ES-I3 (cell line): ENCODE data around the gene NAP1L1.

Experiments used
- H3K36me3 ChIP-seq: 2 replicates; pipeline ENCODE4 v1.6.1; 2013; ENCODE audit warnings: mild to moderate bottlenecking, low read length, control low read depth, moderate library complexity; ENCODE audit not compliant: insufficient read depth
- H3K4me1 ChIP-seq: 2 replicates; pipeline ENCODE4 v1.6.1; 2013; ENCODE audit warnings: mild to moderate bottlenecking, control low read depth, low read length; ENCODE audit not compliant: insufficient read depth
- H3K9ac ChIP-seq: 2 replicates; pipeline ENCODE4 v1.6.1; 2013; ENCODE audit warnings: low read depth, mild to moderate bottlenecking, low read length, moderate library complexity
- H3K9me3 ChIP-seq: 2 replicates; pipeline ENCODE4 v1.6.1; 2013; ENCODE audit warnings: mild to moderate bottlenecking, low read length, moderate library complexity; ENCODE audit not compliant: control insufficient read depth, insufficient read depth

NAP1L1 gene

DNA sequence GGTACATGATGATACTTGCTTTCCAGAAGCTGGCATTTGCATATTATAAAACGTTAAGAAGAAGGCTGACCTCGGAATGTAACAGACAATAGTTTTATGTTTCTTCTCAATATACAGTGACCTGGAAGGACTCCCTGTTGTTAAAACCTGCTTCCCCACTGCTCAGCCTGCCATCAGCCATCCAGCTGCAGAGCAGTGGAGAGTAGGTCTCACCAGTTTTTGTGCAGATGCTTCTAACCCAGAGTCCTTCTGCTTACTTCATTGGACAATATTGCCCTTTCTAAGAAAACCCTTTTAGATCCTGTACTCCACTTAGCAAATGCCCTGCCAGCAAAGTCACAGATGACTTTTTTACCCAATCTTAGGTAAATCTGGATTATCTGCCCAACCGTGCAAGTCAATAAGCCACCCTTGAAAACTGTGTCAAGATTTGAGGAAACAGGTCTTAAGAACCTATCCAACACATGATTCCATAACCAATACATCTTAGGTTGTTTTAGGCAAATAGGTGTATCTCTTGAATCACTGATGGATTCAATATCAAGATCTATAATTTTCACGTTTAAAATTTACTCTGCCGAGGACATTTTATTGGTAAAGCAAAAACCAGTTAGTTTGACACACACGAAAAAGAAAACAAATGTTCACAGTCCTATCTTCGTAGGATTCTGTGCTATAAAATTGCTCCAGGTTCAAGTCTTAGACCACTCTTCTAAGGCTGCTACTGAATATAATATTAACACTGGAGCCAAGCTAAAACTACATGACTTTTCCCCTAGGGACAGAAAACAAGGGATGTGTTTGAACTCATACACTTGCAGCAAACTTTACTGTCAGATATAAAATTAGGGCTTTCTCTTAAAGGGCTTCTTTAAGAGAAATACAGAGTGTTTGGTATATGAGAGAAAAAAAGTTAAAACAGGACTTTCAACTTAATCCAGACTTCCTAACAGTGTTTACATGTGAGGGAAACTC is 58.6 kb downstream of the NAP1L1 start:
- H3K9ac ChIP-seq: no peak overlapping the region
- peaks cover 11% of the 10 kb centered on the region for H3K4me1 ChIP-seq
- peaks cover 9% of the 10 kb centered on the region; the same call in 1 of the 2 replicates for H3K36me3 ChIP-seq
- no peaks in the 10 kb centered on the region for H3K9me3 ChIP-seq

DNA sequence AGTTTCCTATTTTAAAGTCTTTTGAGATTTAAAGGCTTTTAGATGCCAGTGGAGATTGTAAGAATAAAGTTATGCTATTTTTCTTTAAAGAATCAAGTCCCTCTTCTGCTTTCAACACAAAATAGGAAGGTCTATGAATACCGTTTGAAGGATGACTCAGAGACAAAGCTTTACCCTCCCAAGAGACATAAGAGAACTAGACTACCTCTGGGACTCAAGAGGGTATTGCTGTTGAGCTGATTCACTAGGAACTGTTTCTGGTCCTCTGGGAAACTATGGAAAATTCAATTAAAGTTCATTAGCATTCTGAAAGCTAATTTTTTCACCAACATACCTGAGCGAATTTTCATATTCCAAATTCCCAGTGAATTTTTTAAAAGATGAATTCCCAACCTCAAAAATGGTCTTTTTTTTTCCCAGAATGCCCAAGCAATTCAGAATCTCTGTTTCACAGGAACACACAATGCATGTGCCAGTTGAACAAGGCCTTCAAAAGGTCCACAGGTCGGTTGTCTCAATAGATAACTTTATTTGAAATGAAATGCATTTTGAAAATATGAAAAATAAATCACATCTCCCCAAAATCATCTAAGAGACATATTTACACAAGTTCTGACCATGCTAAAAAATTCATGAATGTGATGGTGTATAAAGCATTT is 59.4 kb downstream of the NAP1L1 start:
- Histone ChIP-seq H3K36me3 (peaks cover 9% of the 10 kb centered on the region; the same call in 1 of the 2 replicates), H3K4me1 (peaks cover 19% of the 10 kb centered on the region), H3K9ac (no peak overlapping the region), H3K9me3 (no peaks in the 10 kb centered on the region)

DNA sequence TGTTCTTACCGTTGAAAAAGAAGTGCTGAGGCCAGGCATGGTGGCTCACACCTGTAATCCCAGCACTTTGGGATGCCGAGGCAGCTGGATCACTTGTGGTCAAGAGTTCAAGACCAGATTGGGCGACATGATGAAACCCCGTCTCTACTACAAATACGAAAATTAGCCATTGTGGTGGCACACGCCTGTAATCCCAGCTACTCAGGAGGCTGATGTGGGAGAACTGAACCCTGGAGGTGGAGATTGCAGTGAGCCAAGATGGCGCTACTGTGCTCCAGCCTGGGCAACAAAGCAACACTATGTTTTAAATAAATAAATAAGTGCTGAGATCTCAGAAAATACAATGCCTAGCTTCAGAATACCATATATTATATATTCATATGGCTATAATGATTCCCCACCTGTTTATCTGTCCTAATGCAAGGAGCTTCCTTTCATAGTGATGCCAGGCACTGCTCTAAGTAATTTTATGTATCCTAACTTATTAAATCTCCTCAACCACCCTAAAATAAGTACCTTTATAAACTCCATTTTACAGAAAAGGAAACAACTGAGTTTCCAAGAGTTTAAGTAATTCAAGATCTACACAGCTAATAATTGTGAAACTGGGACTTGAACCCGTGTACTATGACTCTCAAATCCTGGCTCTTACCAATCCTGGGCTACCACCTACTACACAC is 60.2 kb downstream of the NAP1L1 start:
- Histone ChIP-seq H3K36me3 (peaks cover 9% of the 10 kb centered on the region; the same call in 1 of the 2 replicates), H3K9ac (no peak overlapping the region), H3K4me1 (peaks cover 26% of the 10 kb centered on the region), H3K9me3 (no peaks in the 10 kb centered on the region)

DNA sequence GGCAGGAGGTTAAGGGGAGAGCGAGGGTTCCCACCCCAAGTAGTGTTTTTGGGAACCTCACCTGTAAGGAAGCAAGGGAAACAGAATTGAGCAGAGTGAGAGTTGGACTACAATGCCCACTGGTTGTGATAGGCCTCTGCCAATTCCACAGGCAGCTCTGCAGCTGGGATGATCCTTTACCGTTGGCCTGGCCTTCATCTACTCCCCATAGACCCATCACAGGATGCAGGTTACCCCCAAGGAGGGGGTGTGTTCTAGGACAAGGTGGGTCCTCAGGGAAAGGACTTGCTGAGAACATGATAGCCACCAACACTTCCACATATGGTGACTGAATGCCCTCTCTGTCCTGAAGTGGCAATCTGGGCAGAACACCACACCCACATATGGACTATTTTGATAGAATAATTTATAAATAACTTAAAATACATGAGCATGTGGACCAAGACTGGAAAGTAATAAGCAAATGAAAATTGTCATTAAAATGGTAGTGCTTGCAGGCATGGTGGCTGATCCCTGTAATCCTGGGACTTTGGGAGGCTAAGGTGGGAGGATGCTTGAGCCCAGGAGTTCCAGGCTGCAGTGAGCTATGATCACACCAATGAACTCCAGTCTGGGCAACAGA is 61.3 kb downstream of the NAP1L1 start:
- peaks cover 35% of the 10 kb centered on the region for H3K4me1 ChIP-seq
- H3K9me3 ChIP-seq: no peaks in the 10 kb centered on the region
- no peaks in the 10 kb centered on the region for H3K36me3 ChIP-seq
- no peak overlapping the region for H3K9ac ChIP-seq

DNA sequence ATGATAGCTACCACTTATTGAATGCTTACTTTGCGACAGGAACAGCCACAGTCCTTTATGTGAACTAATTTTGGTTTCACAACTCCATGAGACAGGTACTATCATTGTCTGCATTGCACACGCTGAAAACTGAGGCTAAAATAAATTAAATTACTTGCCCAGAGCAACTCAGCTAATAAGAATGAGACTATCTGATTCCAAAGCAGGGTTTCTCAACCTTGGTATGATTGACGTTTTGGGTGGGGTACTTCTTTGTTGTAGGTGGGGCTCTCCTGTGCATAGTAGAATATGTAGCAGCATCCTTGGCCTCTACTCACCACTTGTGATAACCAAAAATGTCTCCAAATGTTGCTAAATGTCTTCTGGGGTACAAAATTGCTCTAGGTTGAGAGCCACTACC is 62.0 kb downstream of the NAP1L1 start:
- Histone ChIP-seq H3K9ac (no peak overlapping the region), H3K36me3 (no peaks in the 10 kb centered on the region), H3K9me3 (no peaks in the 10 kb centered on the region), H3K4me1 (peaks cover 35% of the 10 kb centered on the region)

DNA sequence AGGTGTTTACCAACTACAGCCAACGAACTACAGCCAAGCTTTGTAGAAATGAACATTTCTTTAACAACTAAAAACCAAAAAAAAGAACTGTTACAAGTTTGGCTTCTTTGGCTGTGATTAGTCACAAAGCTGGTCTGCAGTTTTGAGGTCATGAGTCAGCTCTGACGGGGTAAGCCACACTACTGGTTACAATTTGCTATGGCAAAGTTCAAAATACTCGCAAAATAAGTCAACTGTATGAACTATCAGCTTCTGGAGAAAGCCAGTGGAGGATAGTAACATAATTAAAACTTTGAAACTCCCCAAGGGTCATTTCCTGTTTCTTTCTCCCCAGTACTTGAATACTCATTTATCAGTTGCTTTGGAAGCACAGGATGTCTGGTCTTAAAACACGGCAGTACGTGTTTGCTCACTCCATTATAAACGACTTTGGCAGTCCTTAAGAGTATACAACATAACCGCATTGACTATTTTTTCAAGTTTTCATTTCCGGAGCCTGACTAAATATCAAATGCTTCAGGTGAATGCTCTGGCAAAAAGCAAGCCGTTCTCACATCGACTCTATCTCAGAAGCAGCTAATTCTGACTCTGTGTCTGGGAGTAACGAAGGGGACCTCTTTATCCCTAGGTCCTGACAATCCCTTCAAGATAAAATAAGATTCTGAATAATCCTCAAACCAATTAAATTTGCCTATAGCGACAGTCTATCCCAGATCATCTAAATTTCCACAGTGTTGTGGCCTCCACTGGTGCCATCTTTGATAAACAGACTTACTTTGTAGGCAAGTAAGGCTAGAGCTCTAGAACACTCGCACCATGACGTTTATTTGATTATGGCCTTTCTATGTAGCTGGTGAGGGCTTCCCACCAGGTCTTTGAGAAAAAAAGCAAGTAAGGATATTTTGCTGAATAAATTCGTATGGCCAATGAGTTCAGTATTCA is 63.5 kb downstream of the NAP1L1 start:
- peaks cover 38% of the 10 kb centered on the region for H3K4me1 ChIP-seq

DNA sequence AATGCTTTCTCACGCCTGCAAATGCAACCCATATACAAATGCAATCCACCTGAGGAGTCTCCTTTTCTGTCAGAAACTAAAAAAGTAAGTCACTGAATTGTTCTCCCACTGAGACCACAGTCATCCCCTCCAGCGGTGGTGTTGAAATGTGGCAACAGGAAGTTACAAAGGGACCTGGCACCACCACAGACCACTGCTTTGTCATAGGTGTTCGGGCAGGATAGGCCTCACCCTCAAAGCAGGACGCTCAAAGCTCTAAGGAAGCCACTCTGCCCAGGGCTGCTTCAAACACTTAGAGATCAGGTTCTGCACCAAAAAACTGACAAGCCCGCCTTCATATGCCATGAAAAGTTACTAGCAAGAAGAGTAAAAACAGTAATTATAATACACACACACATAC is 64.2 kb downstream of the NAP1L1 start:
- Histone ChIP-seq H3K4me1 (peaks cover 40% of the 10 kb centered on the region), H3K9ac (no peak overlapping the region), H3K36me3 (no peaks in the 10 kb centered on the region), H3K9me3 (no peaks in the 10 kb centered on the region)

More for the DNA sequence above, 63.5 kb downstream of the NAP1L1 start:
- H3K9ac ChIP-seq: no peak overlapping the region
- no peaks in the 10 kb centered on the region for H3K9me3 ChIP-seq
- H3K36me3 ChIP-seq: no peaks in the 10 kb centered on the region

DNA sequence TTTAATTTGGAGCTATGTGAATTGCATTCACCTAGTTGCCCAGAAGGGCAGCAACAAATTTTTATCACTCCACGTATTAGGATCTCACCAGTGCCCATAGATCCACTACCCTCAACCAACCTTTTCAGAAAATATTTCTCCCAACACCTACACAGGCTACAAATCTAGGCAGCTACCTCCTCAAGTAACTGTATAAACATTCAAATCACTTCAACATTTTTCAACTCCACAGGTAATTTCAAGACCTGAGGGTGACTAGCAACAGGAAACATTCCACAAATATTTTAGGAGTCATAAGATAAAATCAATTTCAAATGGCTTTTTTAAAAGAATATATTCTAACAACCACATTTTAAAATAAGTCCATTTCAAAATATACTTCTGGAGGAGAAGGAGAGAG is 65.8 kb downstream of the NAP1L1 start:
- Histone ChIP-seq H3K9me3 (no peaks in the 10 kb centered on the region), H3K9ac (no peak overlapping the region), H3K36me3 (no peaks in the 10 kb centered on the region), H3K4me1 (peaks cover 37% of the 10 kb centered on the region)

DNA sequence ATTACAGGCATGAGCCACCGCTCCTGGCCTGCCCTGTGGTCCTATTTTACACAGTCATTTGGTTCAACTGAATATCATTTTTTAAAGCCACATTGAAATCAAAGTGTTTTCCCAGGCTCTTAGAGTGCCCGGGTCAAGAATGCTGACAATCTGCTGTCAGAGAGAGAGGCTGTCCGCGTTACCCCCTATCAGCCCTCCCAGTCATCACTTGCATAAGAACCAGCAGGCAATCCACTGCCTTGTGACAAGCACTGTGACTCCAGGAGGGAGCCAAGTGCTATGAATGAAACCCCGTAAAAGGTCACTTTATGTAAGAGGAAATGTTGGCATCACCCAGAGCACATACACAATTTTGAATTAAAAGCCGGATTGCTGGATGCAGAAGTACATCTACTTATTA is 66.4 kb downstream of the NAP1L1 start:
- H3K9ac ChIP-seq: no peak overlapping the region
- no peaks in the 10 kb centered on the region for H3K36me3 ChIP-seq
- H3K4me1 ChIP-seq: peaks cover 37% of the 10 kb centered on the region
- H3K9me3 ChIP-seq: no peaks in the 10 kb centered on the region

DNA sequence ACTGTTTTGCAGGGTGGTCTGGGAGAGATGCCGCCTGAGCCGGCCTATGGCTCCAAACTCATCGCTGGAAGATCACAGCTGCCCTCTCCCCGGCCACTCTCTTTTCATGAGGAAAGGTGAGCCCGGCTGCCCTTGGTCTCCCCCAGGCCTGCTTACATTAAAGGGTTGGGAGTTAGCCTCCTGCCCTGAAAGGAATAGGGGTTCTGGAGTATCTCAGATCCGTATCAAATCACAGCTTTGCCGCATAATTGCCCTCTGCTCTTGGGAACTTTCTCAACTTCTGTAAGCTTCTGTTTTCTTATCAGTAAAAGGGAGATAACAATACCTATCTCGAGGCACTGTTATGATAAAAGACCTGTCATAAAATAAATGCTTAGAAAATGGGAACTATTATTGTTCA is 70.5 kb downstream of the NAP1L1 start:
- Histone ChIP-seq H3K36me3 (no peaks in the 10 kb centered on the region), H3K9ac (no peak overlapping the region), H3K4me1 (peaks cover 30% of the 10 kb centered on the region), H3K9me3 (no peaks in the 10 kb centered on the region)

DNA sequence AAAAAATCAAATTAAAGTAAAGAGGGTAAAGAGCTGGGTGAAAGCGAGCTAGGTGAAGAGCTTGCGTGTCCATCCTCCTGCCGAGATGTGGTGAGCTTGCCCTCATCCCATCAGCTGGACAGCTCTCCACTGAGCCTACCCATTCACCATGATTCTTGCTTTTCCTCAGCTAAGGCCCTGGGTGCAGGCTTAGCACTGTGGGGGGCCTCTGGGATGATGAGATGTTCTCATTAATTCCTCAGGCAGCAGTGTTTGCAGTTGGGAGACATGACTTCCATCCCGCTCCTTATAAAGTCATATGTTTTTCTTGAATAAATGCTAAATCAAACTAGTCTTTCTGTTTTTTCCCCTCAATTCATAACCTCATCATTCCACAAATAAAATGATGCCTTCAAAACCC is 70.9 kb downstream of the NAP1L1 start:
- Histone ChIP-seq H3K9me3 (no peaks in the 10 kb centered on the region), H3K36me3 (no peaks in the 10 kb centered on the region), H3K9ac (no peak overlapping the region), H3K4me1 (peaks cover 30% of the 10 kb centered on the region)

DNA sequence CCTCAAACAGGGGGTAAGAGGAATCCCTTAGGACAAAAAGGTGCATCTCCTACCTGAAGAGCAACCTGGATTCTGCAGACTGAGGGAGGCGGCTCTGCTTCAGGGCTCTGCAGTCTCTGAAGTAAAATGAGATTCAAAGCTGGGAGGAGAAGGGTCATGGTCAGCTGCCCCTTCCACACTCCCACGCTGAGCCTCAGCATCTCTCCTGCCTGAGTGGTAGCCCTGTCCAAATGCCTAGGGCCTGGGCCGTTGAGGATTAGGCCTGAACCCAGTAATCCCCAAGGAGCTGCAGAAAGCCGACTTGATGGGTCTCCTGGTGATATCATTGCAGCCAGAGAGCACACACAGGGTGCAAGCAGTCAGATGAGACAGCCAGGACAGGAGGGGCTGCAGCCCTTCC is 71.8 kb downstream of the NAP1L1 start:
- Histone ChIP-seq H3K4me1 (peaks cover 25% of the 10 kb centered on the region), H3K9ac (no peak overlapping the region), H3K9me3 (no peaks in the 10 kb centered on the region), H3K36me3 (no peaks in the 10 kb centered on the region)

DNA sequence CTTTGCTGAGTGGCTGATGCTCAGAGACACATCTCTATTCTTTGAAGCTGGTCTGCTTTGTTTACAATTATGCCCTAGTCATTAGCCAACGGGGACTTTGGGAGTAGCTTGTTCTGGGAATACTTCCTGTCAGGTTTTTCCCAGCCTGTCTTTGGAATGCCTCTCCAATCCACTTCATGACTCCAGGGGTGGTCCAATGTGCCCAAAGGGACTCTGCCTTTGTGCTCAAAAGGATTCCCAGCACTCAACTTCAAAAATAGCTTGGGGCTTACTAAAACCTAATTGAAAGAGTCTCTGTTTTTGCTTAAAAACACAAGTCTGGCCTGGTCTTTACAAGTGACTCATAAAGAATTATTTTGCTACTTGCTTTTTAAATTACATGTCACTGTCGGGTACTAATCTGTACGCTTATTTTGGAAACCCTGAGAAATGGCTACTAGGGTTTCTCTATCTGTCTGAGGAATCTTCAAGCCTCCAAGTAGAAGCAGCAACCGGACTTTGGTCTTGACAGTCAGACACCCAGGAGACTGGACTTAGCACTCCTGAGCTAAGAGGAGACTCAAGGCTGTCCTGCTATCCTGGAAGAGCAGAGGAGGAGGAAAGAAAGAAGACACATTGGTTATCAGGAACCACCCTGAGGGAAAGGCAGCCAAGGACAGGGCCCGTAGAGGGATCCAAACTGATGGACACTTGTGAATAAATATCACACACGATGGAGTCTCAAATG is 73.6 kb downstream of the NAP1L1 start:
- H3K9ac ChIP-seq: no peak overlapping the region
- peaks cover 21% of the 10 kb centered on the region for H3K4me1 ChIP-seq
- no peaks in the 10 kb centered on the region for H3K9me3 ChIP-seq
- no peaks in the 10 kb centered on the region for H3K36me3 ChIP-seq
